HCT116 (cell line): ENCODE results near the gene NGEF. TPM values are rescaled to one million over a fixed set of nuclear protein-coding genes. Genes with fewer than 3 reads are reported as not detected.

Experiments
- ATAC-seq: fragments of 200-7000 bp; cut with Tn5 transposase; 2 replicates; pipeline ENCODE4 v1.9.1; 2020; ENCODE audit warnings: mild to moderate bottlenecking, moderate library complexity
- BruUV-seq: library from RNA; stranded (reverse); fragments of 400-500 nt; replicated peaks from 2 replicates; lab custom pipeline; 2021; lab: Mats Ljungman, UMichigan
- CTCF ChIA-PET: fragments of 300-600 bp; sonication (Branson Sonifier 250); formaldehyde crosslinking; loops from one replicate; lab custom pipeline; 2021; ENCODE audit warnings: antibody characterized with exemption; lab: Charles Lee
- POLR2A ChIA-PET: fragments of 300-600, 350-600 bp; sonication (Branson Sonifier 250); formaldehyde crosslinking; loops from one replicate; lab custom pipeline; 2021; ENCODE audit warnings: antibody characterized with exemption; lab: Charles Lee
- RAD21 ChIA-PET, 2 experiments: fragments of 300-600 bp; sonication (Branson Sonifier 250); formaldehyde crosslinking; loops; one replicate each; lab custom pipeline; 2023; ENCODE audit warnings: low total read pairs in 2 of 2; ENCODE audit not compliant: uncharacterized antibody in 2 of 2, unreplicated experiment in 2 of 2, low non-redundant PET in 1 of 2; lab: Charles Lee
- DNase-seq: peaks from one replicate; pipeline ENCODE4 v3.0.0-alpha.2; 2010; ENCODE audit warnings: low read depth, low spot score
- H2AFZ ChIP-seq: fragments of 200-600 bp; shearing (Covaris generic), sonication (generic); 2 replicates; pipeline ENCODE4 v1.6.1; 2017; ENCODE audit warnings: low read depth, mixed run types, mixed read lengths, antibody characterized with exemption, low read length; ENCODE audit not compliant: poor library complexity, severe bottlenecking
- H3K27ac ChIP-seq: 2 replicates; pipeline ENCODE4 v1.5.1; 2012; ENCODE audit warnings: low read depth, low read length
- H3K27me3 ChIP-seq: fragments of 200-600 bp; sonication (generic); 2 replicates; pipeline ENCODE4 v1.6.1; 2016; ENCODE audit warnings: mixed run types, low read length, mixed read lengths; ENCODE audit not compliant: insufficient read depth
- H3K36me3 ChIP-seq, 2 experiments: fragments of 200-500 bp in 1 of 2; fragments of 200-600 bp in 1 of 2; sonication (Bioruptor generic) in 1 of 2; sonication (generic) in 1 of 2; 2 replicates each; pipeline versions ENCODE4 v1.5.1 to v1.6.1; 2014 to 2016; ENCODE audit warnings: low read length in 2 of 2, inconsistent platforms in 1 of 2, mixed read lengths in 1 of 2, mixed run types in 1 of 2; ENCODE audit not compliant: insufficient read depth in 2 of 2, control insufficient read depth in 1 of 2
- H3K4me1 ChIP-seq, 2 experiments: fragments of 200-600 bp in 1 of 2; sonication (generic) in 1 of 2; 2 replicates each; pipeline versions ENCODE4 v1.5.1 to v1.6.1; 2012 to 2017; ENCODE audit warnings: low read length in 2 of 2, inconsistent platforms in 1 of 2, mild to moderate bottlenecking in 1 of 2, mixed read lengths in 1 of 2, mixed run types in 1 of 2, moderate library complexity in 1 of 2; ENCODE audit not compliant: insufficient read depth in 2 of 2, control insufficient read depth in 1 of 2
- H3K4me2 ChIP-seq: fragments of 200-600 bp; sonication (generic); 2 replicates; pipeline ENCODE4 v1.6.1; 2017; ENCODE audit warnings: mixed run types, low read length, mixed read lengths
- H3K4me3 ChIP-seq, 2 experiments: fragments of 200-600 bp in 1 of 2; sonication (generic) in 1 of 2; replicated peaks in 1 of 2; 2 replicates each; pipeline ENCODE4 v1.5.1; 2011 to 2016; ENCODE audit warnings: low read length in 2 of 2, control low read depth in 1 of 2, low read depth in 1 of 2, mild to moderate bottlenecking in 1 of 2, mixed read lengths in 1 of 2, mixed run types in 1 of 2
- H3K79me2 ChIP-seq: fragments of 200-600 bp; sonication (generic); 2 replicates; pipeline ENCODE4 v1.6.1; 2017; ENCODE audit warnings: mild to moderate bottlenecking, mixed run types, low read length, moderate library complexity, mixed read lengths; ENCODE audit not compliant: insufficient read depth
- H3K9ac ChIP-seq: fragments of 200-600 bp; sonication (generic); 2 replicates; pipeline ENCODE4 v1.6.1; 2016; ENCODE audit warnings: low read length, mixed read lengths
- H3K9me2 ChIP-seq: fragments of 200-600 bp; sonication (generic), shearing (Covaris generic); 2 replicates; pipeline ENCODE4 v1.6.1; 2017; ENCODE audit warnings: mixed run types, mild to moderate bottlenecking, moderate library complexity; ENCODE audit not compliant: insufficient read depth
- H3K9me3 ChIP-seq, 2 experiments: fragments of 200-500 bp in 1 of 2; fragments of 200-600 bp in 1 of 2; sonication (Bioruptor generic) in 1 of 2; sonication (generic) in 1 of 2; 2 replicates each; pipeline ENCODE4 v1.6.1; 2014 to 2017; ENCODE audit warnings: low read length in 2 of 2, mixed read lengths in 2 of 2, inconsistent platforms in 1 of 2, low read depth in 1 of 2, mild to moderate bottlenecking in 1 of 2, mixed run types in 1 of 2, moderate library complexity in 1 of 2; ENCODE audit not compliant: control insufficient read depth in 1 of 2, insufficient read depth in 1 of 2
- H4K20me1 ChIP-seq: fragments of 200-600 bp; sonication (generic), shearing (Covaris generic); 2 replicates; pipeline ENCODE4 v1.6.1; 2017; ENCODE audit warnings: mixed run types, mild to moderate bottlenecking, moderate library complexity; ENCODE audit not compliant: insufficient read depth
- CBX3 ChIP-seq: IDR thresholded peaks from 2 replicates; pipeline ENCODE4 v1.6.1; 2012; ENCODE audit warnings: low read depth
- CEBPB ChIP-seq: IDR thresholded peaks from 2 replicates; pipeline ENCODE4 v1.6.1; 2012; ENCODE audit warnings: low read depth
- ELF1 ChIP-seq: IDR thresholded peaks from 2 replicates; pipeline ENCODE4 v1.6.1; 2012; ENCODE audit warnings: low read depth, borderline replicate concordance
- FOSL1 ChIP-seq: IDR thresholded peaks from 2 replicates; pipeline ENCODE4 v1.6.1; 2012; ENCODE audit warnings: low read depth
- JUND ChIP-seq: IDR thresholded peaks from 2 replicates; pipeline ENCODE4 v1.6.1; 2012
- POLR2A ChIP-seq: IDR thresholded peaks from 2 replicates; pipeline ENCODE4 v1.7.0; 2011; ENCODE audit warnings: borderline replicate concordance; ENCODE audit not compliant: insufficient read depth, insufficient read length; ENCODE audit errors: extremely low read depth
- RAD21 ChIP-seq: IDR thresholded peaks from 2 replicates; pipeline ENCODE4 v1.6.1; 2012; ENCODE audit warnings: low read depth, mild to moderate bottlenecking
- REST ChIP-seq: IDR thresholded peaks from 2 replicates; pipeline ENCODE4 v1.6.1; 2012; ENCODE audit warnings: low read depth
- SIN3A ChIP-seq: IDR thresholded peaks from 2 replicates; pipeline ENCODE4 v1.6.1; 2012; ENCODE audit warnings: low read depth
- SP1 ChIP-seq: IDR thresholded peaks from 2 replicates; pipeline ENCODE4 v1.6.1; 2012; ENCODE audit warnings: low read depth
- SRF ChIP-seq: IDR thresholded peaks from 2 replicates; pipeline ENCODE4 v1.6.1; 2012; ENCODE audit warnings: low read depth
- YY1 ChIP-seq: IDR thresholded peaks from 2 replicates; pipeline ENCODE4 v1.6.1; 2011; ENCODE audit warnings: low read length, low read depth, moderate library complexity, mild to moderate bottlenecking; ENCODE audit not compliant: insufficient replicate concordance; ENCODE audit errors: extremely low read depth
- ZBTB33 ChIP-seq: IDR thresholded peaks from 2 replicates; pipeline ENCODE4 v1.6.1; 2011; ENCODE audit warnings: mild to moderate bottlenecking, low read length, moderate library complexity; ENCODE audit not compliant: insufficient replicate concordance; ENCODE audit errors: extremely low read depth
- ZFX ChIP-seq: fragments of 450-650 bp; IDR thresholded peaks from 2 replicates; pipeline ENCODE4 v1.6.1; 2017
- intact Hi-C: fragments of 100-400 bp; cut with micrococcal nuclease; formaldehyde crosslinking; loops from 2 replicates; pipeline ENCODE4 v1.10.0; 2022
- total RNA-seq: library from RNA; stranded (reverse); gene quantifications from one replicate; pipeline ENCODE4 v1.2.1, GENCODE V29; 2021; ENCODE audit not compliant: unreplicated experiment
- TF ChIP-seq, protein P1 (sequence below): IDR thresholded peaks from 2 replicates; pipeline ENCODE4 v1.6.1; 2012

NGEF gene
- total RNA-seq, 1 experiment from 2014 or later = 12.6 TPM

GRCh38 chr2:232941912-232942594, 71.0 kb downstream of the NGEF start:
- no peak for TF ChIP-seq ZFX
- TF ChIP-seq JUND = no peak
- TF ChIP-seq SP1 = no peak
- TF ChIP-seq POLR2A = no peak
- TF ChIP-seq FOSL1 = no peak
- no peak for TF ChIP-seq CBX3
- TF ChIP-seq ZBTB33 = no peak
- TF ChIP-seq, protein P1, sequence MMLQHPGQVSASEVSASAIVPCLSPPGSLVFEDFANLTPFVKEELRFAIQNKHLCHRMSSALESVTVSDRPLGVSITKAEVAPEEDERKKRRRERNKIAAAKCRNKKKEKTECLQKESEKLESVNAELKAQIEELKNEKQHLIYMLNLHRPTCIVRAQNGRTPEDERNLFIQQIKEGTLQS = no peak
- no peak for TF ChIP-seq CEBPB
- TF ChIP-seq YY1 = no peak
- no peak for TF ChIP-seq SRF
- TF ChIP-seq ELF1 = no peak
- TF ChIP-seq REST = no peak
- no peak for TF ChIP-seq RAD21
- TF ChIP-seq SIN3A = no peak
- DNase-seq (no peak), ATAC-seq (no peak)
- Histone ChIP-seq H3K9me2 (no peaks in the 10 kb centered on the region), H3K4me2 (no peak overlapping the region), H3K4me1 (peaks cover 0 to 7% of the 10 kb centered on the region in 2 experiments; a peak in 1 of 4 replicates), H3K4me3 (no peak overlapping the region), H3K27ac (no peak overlapping the region), H2AFZ (no peak overlapping the region), H3K9me3 (0 out of 4 replicates have a peak, but pooled peaks cover 0 to 3% of the 10 kb centered on the region in 2 experiments), H3K36me3 (no peaks in the 10 kb centered on the region), H3K9ac (no peak overlapping the region), H3K79me2 (no peaks in the 10 kb centered on the region), H4K20me1 (no peaks in the 10 kb centered on the region), H3K27me3 (no peaks in the 10 kb centered on the region)
- ChIA-PET RAD21 (no interaction called here), POLR2A (no interaction called here), CTCF (no interaction called here)
- intact Hi-C loops = no loop called here
- no TSS peak for BruUV-seq
